CD14-positive monocyte (primary cell): ENCODE results near the gene TRPM7. TPM values are rescaled to one million over a fixed set of nuclear protein-coding genes. Genes with fewer than 3 reads are reported as not detected.

Experiments used
- DNase-seq, 3 donors: peaks; one replicate each; pipeline ENCODE4 v3.0.0-alpha.2; 2011 to 2022
- H2AFZ ChIP-seq: 2 replicates; pipeline ENCODE4 v1.6.0; 2012; ENCODE audit warnings: mild to moderate bottlenecking, low read depth, low read length, inconsistent platforms; ENCODE audit not compliant: insufficient read depth, poor library complexity, severe bottlenecking
- H3K27ac ChIP-seq, 2 donors: 1 replicate in 1 of 2; 2 replicates in 1 of 2; pipeline ENCODE4 v1.5.1; 2012 to 2013; ENCODE audit warnings: low read length in 2 of 2, control low read depth in 1 of 2, inconsistent platforms in 1 of 2, low read depth in 1 of 2, mild to moderate bottlenecking in 1 of 2
- H3K27me3 ChIP-seq, 2 donors: one replicate each; pipeline versions ENCODE4 v1.6.0 to v1.6.1; 2011 to 2013; ENCODE audit warnings: low read length in 2 of 2; ENCODE audit not compliant: control insufficient read depth in 2 of 2, insufficient read depth in 2 of 2
- H3K36me3 ChIP-seq, 2 donors: replicated peaks in 1 of 2; 1 replicate in 1 of 2; 2 replicates in 1 of 2; pipeline versions ENCODE4 v1.5.1 to v1.6.1; 2012 to 2013; ENCODE audit warnings: low read length in 2 of 2, control low read depth in 1 of 2, inconsistent platforms in 1 of 2, mild to moderate bottlenecking in 1 of 2; ENCODE audit not compliant: insufficient read depth in 2 of 2, control insufficient read depth in 1 of 2
- H3K4me1 ChIP-seq, 2 donors: 1 replicate in 1 of 2; 2 replicates in 1 of 2; pipeline versions ENCODE4 v1.5.1 to v1.6.1; 2012 to 2013; ENCODE audit warnings: low read length in 2 of 2, control low read depth in 1 of 2, inconsistent platforms in 1 of 2, mild to moderate bottlenecking in 1 of 2, moderate library complexity in 1 of 2; ENCODE audit not compliant: insufficient read depth in 2 of 2, control insufficient read depth in 1 of 2
- H3K4me2 ChIP-seq: replicated peaks from 2 replicates; pipeline ENCODE3; 2012; ENCODE audit warnings: low read length, moderate library complexity, mild to moderate bottlenecking; ENCODE audit not compliant: poor library complexity, severe bottlenecking; ENCODE audit errors: extremely low read depth
- H3K4me3 ChIP-seq, 3 experiments: fragments of 200-600 bp in 1 of 3; sonication (generic) in 1 of 3; replicated peaks in 1 of 3; 1 replicate in 2 of 3; 2 replicates in 1 of 3; pipeline ENCODE4 v1.5.1; 2011 to 2013; ENCODE audit warnings: low read length in 3 of 3, mild to moderate bottlenecking in 3 of 3, control low read depth in 2 of 3, low read depth in 2 of 3, inconsistent platforms in 1 of 3, moderate library complexity in 1 of 3
- H3K79me2 ChIP-seq: 2 replicates; pipeline ENCODE4 v1.6.0; 2012; ENCODE audit warnings: mild to moderate bottlenecking, control low read depth, inconsistent platforms, low read length, moderate library complexity; ENCODE audit not compliant: insufficient read depth
- H3K9ac ChIP-seq: 2 replicates; pipeline ENCODE4 v1.6.0; 2017; ENCODE audit warnings: low read length, mild to moderate bottlenecking; ENCODE audit not compliant: insufficient read depth, poor library complexity, severe bottlenecking
- H3K9me3 ChIP-seq, 2 donors: replicated peaks in 1 of 2; 1 replicate in 1 of 2; 2 replicates in 1 of 2; pipeline versions ENCODE4 v1.5.1 to v1.6.1; 2012 to 2013; ENCODE audit warnings: low read length in 2 of 2, control low read depth in 1 of 2; ENCODE audit not compliant: control insufficient read depth in 1 of 2, insufficient read depth in 1 of 2
- H4K20me1 ChIP-seq: 2 replicates; pipeline ENCODE4 v1.6.0; 2012; ENCODE audit warnings: mild to moderate bottlenecking, low read length, control low read depth, moderate library complexity; ENCODE audit not compliant: insufficient read depth
- H3K27ac Mint-ChIP-seq, 7 donors: one replicate each; pipeline ENCODE4 v1.8.0; 2020; ENCODE audit warnings: mild to moderate bottlenecking in 7 of 7, mixed read lengths in 7 of 7, moderate library complexity in 6 of 7, inconsistent platforms in 2 of 7
- H3K27me3 Mint-ChIP-seq, 3 donors: one replicate each; pipeline ENCODE4 v1.8.0; 2021 to 2022; ENCODE audit warnings: low read depth in 3 of 3, mild to moderate bottlenecking in 3 of 3, mixed read lengths in 3 of 3, moderate library complexity in 3 of 3, inconsistent platforms in 1 of 3
- H3K36me3 Mint-ChIP-seq, 2 donors: one replicate each; pipeline ENCODE4 v1.8.0; 2020; ENCODE audit warnings: mixed read lengths in 2 of 2, inconsistent platforms in 1 of 2, mild to moderate bottlenecking in 1 of 2
- H3K4me1 Mint-ChIP-seq: one replicate; pipeline ENCODE4 v1.8.0; 2020; ENCODE audit warnings: mild to moderate bottlenecking, mixed read lengths
- H3K4me3 Mint-ChIP-seq, 2 donors: one replicate each; pipeline ENCODE4 v1.8.0; 2020; ENCODE audit warnings: mild to moderate bottlenecking in 2 of 2, mixed read lengths in 2 of 2, moderate library complexity in 1 of 2
- H3K9me3 Mint-ChIP-seq, 7 donors: one replicate each; pipeline ENCODE4 v1.8.0; 2020 to 2022; ENCODE audit warnings: mixed read lengths in 7 of 7, mild to moderate bottlenecking in 6 of 7, moderate library complexity in 6 of 7, inconsistent platforms in 2 of 7
- WGBS: methylation state at CpG from one replicate; pipeline ENCODE4 v1.1.5; 2013; ENCODE audit warnings: missing lambda C conversion rate; ENCODE audit not compliant: insufficient coverage; 5-methylcytosine and 5-hydroxymethylcytosine counted together
- intact Hi-C, 2 donors: fragments of 100-400 bp; cut with micrococcal nuclease; formaldehyde crosslinking; loops; one replicate each; pipeline versions ENCODE4 v1.15.0 to v1.15.1; 2023
- polyA plus RNA-seq, 3 donors: library from polyadenylated mRNA; depleted of rRNA in 1 of 3; unstranded in 2 of 3; stranded (reverse) in 1 of 3; fragments of 300-500 nt in 2 of 3; fragments of >200 nt in 1 of 3; fragmentation: Illumina TruSeq in 2 of 3; gene quantifications; 1 replicate in 2 of 3; 2 replicates in 1 of 3; pipeline ENCODE4 v1.2.3, GENCODE V29; 2012 to 2021
- TF ChIP-seq, protein P1 (sequence below): fragments of 200-600 bp; IDR thresholded peaks from one replicate; pipeline ENCODE4 v1.8.0; 2022; ENCODE audit warnings: antibody characterized with exemption, mild to moderate bottlenecking

TRPM7 gene
- polyA plus RNA-seq, 3 donors: 5.5 to 22.4 (median 8.1) TPM

DNA sequence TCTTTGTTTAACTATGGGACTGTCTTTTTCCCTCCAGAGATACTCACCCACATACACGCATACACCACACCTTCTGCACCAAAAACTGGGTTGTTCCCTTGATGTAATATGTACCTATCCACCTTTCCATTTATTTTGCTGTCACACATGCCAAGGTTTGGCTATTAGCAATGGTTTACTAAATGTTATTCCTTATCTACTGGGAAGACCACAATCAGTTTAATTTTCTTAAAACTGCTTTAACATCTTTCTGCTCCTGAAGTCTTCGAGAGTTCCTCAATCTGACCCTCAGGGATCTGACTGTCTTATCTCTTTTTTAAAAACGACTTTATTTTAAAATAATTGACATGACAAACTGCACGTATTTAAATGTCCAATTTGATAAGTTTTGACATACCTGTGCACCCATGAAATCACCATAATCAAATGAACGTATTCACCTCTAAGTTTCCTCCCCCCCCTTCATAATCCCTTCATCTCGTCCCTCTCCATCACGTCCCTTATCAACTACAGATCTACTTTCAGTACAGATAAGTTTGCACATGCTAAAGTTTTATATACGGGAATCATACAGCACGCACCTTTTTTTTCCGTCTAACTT, 805 bp upstream of the TRPM7 start:
- DNase-seq: no peak
- Histone ChIP-seq H3K4me2 (peak overlapping the region; percentile 83), H3K79me2 (peaks cover 38% of the 10 kb centered on the region), H3K36me3 (peaks cover 0 to 7% of the 10 kb centered on the region in 2 donors), H4K20me1 (peaks cover 40% of the 10 kb centered on the region), H3K27ac (peak overlapping the region; percentile 92 to 98), H3K4me3 (peak overlapping the region; percentile 72 to 95 (median 94)), H3K9me3 (no peaks in the 10 kb centered on the region), H2AFZ (peak overlapping the region; percentile 98), H3K9ac (peak overlapping the region; percentile 97), H3K4me1 (peaks cover 20 to 35% of the 10 kb centered on the region in 2 donors), H3K27me3 (no peaks in the 10 kb centered on the region)
- intact Hi-C loops: loop anchor here (2.0 to 10.0 kb wide), 3 partner anchors 77 to 200 kb away; partner anchors contain the start of gene SPPL2A (in 2 of the 2)
- 41% methylated on average over 9 of the region's 10 CpGs for WGBS
- H3K36me3 Mint-ChIP-seq: peaks cover 4 to 19% of the 10 kb centered on the region in 2 donors
- H3K4me1 Mint-ChIP-seq: peaks cover 43% of the 10 kb centered on the region
- H3K4me3 Mint-ChIP-seq: peak overlapping the region; percentile 98 to 99
- H3K9me3 Mint-ChIP-seq: no peaks in the 10 kb centered on the region
- TF ChIP-seq, protein P1, sequence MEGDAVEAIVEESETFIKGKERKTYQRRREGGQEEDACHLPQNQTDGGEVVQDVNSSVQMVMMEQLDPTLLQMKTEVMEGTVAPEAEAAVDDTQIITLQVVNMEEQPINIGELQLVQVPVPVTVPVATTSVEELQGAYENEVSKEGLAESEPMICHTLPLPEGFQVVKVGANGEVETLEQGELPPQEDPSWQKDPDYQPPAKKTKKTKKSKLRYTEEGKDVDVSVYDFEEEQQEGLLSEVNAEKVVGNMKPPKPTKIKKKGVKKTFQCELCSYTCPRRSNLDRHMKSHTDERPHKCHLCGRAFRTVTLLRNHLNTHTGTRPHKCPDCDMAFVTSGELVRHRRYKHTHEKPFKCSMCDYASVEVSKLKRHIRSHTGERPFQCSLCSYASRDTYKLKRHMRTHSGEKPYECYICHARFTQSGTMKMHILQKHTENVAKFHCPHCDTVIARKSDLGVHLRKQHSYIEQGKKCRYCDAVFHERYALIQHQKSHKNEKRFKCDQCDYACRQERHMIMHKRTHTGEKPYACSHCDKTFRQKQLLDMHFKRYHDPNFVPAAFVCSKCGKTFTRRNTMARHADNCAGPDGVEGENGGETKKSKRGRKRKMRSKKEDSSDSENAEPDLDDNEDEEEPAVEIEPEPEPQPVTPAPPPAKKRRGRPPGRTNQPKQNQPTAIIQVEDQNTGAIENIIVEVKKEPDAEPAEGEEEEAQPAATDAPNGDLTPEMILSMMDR: no peak
- peak overlapping the region; percentile 90 to 99 (median 98) for H3K27ac Mint-ChIP-seq
- peaks cover 0 to 2% (median 0%) of the 10 kb centered on the region in 3 donors for H3K27me3 Mint-ChIP-seq

DNA sequence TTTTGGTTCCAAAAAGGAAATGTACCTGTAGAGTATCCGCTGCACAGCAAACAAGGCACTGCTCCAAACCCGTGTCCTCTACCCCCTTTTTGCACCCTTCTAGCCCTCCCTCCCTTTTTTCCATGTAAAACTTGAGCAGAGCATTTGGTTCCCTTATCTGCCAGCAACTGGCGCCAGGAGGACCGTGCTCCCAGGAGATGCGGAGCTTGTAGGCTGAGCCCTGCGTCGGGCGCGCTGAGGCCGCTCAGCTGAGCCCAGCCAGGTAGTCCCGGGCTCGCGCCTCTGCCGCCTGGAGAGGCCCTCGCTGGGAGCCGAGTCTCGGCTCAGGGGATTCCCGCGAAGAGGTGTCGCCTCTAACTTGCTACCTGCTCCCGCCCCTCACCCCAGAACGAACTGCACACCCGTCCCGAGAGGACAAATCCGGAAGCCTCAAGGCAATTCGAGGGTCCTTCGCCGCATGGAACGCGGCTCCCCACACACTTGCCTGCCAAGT, 575 bp downstream of the TRPM7 start:
- Mint-ChIP-seq H3K4me3 (peak overlapping the region; percentile 98 to 99), H3K9me3 (no peaks in the 10 kb centered on the region), H3K4me1 (peaks cover 48% of the 10 kb centered on the region), H3K36me3 (peaks cover 13 to 28% of the 10 kb centered on the region in 2 donors), H3K27me3 (peaks cover 0 to 2% (median 0%) of the 10 kb centered on the region in 3 donors), H3K27ac (peak overlapping the region; percentile 94 to 99 (median 99))
- peaks cover 53% of the 10 kb centered on the region for H4K20me1 ChIP-seq
- peak overlapping the region; percentile 83 for H3K4me2 ChIP-seq
- peak overlapping the region; percentile 98 for H2AFZ ChIP-seq
- peaks cover 20 to 35% of the 10 kb centered on the region in 2 donors for H3K4me1 ChIP-seq
- H3K27me3 ChIP-seq: no peaks in the 10 kb centered on the region
- H3K36me3 ChIP-seq: peaks cover 2 to 21% of the 10 kb centered on the region in 2 donors
- peak overlapping the region; percentile 56 to 95 (median 72) for H3K4me3 ChIP-seq
- 0% methylated on average over 28 of the region's 30 CpGs for whole genome bisulfite sequencing
- intact Hi-C loops: loop anchor here (2.0 to 10.0 kb wide), 3 partner anchors 79 to 201 kb away; partner anchors contain the start of gene SPPL2A (in 2 of the 2)
- H3K9ac ChIP-seq: peak overlapping the region; percentile 97
- peaks cover 52% of the 10 kb centered on the region for H3K79me2 ChIP-seq
- H3K9me3 ChIP-seq: no peaks in the 10 kb centered on the region
- TF ChIP-seq, protein P1: no peak
- H3K27ac ChIP-seq: peak overlapping the region; percentile 92 to 98
- DNase-seq: peak; percentile 38 to 48 (median 40)
